Measurements from ENCODE around the gene SHISAL2A.

SHISAL2A gene

DNA sequence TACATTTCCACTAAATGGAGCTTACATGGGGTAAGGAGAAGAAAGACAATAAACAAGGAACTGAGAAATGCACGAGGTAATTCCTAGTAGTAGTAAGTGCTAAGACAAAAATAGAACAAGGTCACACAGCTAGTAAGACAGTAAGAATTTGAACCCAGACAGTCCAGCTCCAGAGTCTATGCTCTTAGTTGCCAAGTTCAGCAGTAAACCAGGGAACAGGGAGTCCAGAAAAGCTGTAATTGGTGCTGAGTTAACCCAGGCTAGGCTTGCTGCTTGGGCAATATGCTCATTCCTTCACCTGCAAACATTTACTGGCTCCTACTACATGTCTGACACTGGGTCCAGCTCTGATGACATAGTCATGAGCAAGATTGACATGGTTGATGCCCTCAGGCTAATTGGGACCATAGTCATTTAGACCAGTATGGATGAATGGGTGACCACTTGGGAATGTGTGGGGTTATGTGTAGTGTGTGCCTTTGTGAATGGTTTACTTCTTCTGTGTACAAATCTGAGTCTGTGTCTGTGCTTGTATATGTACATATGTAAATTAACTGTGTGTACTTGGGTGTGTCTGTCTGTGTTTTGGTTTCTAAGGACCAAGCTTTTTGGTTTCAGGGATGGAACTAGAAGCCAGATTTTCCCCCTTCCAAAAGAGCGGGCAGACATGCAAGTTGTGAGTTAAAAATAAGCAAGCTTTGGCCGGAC is 28.8 kb upstream of the SHISAL2A start:
- TF ChIP-seq Cebpa-rat (IDR thresholded peaks at IDR 0.05), result no peak
- H3K4me1 ChIP-seq, result peaks cover 32 to 48% (median 44%) of the 10 kb centered on the region in 10 experiments
- peak overlapping the region; percentile 3 to 99 (median 97); a peak in 18 of 22 replicates for H3K9ac ChIP-seq
- peak overlapping the region; percentile 82 to 97 (median 89) for H3K4me2 ChIP-seq
- H3K27me3 ChIP-seq, result no peaks in the 10 kb centered on the region
- H3K4me3 ChIP-seq, result peak overlapping the region in 9 of 10 experiments; percentile 1 to 86 (median 81); a peak in 14 of 20 replicates
- peak overlapping the region in 8 of 11 experiments; percentile 95 to 98 (median 97); a peak in 14 of 22 replicates for H3K27ac ChIP-seq
- H3K36me3 ChIP-seq, result peaks cover 27 to 56% (median 48%) of the 10 kb centered on the region in 11 experiments
- H3K9me3 ChIP-seq (replicated peaks in 1 of 11), result peaks cover 0 to 5% (median 0%) of the 10 kb centered on the region in 11 experiments; a peak in 2 of 22 replicates
- H4K20me1 ChIP-seq, result peaks cover 0 to 41% (median 10%) of the 10 kb centered on the region in 11 experiments; a peak in 9 of 22 replicates

DNA sequence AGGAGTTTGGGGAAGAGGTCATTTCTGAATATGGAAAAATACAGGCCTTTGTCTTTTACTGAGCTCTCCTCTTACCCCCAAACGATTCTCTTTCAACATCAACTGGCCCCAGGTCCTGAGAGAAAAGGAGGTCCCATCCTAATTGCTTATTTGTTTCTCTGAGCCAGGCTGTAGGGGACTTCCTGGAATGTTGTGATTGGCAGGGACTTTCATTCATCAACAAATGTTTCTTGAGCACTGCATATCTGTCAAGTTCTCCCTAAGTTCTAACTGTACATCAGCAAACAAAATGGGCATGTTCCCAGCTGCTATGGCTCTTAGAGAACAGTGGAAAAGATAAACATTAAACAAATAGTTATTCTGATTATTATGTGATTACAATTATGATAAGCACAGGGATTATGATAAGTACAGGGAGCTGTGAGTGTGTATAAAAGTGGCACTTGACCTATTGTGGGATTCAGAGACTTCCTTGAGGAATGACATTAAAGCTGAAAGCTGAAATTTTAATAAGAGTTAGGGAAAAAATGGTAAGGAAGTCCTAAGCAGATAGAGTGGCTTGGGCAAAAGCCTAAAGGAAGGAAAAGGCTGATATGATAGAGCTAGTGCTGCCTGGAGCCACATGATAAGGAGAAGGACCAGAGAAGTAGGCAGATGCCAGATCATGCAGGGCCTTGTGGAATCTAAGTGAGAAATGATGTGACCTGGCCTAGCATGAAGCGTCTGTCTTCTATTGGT is 19.2 kb upstream of the SHISAL2A start:
- Histone ChIP-seq H3K9me3 (replicated peaks in 1 of 11) (no peaks in the 10 kb centered on the region; a peak in 1 of 22 replicates), H3K4me2 (no peak overlapping the region), H3K9ac (no peak overlapping the region), H3K4me1 (no peaks in the 10 kb centered on the region), H3K27me3 (no peaks in the 10 kb centered on the region), H3K27ac (no peak overlapping the region), H3K4me3 (no peak overlapping the region), H3K36me3 (peaks cover 9 to 94% (median 77%) of the 10 kb centered on the region in 11 experiments), H4K20me1 (peaks cover 0 to 6% (median 0%) of the 10 kb centered on the region in 11 experiments; a peak in 1 of 22 replicates)
- TF ChIP-seq Cebpa-rat (IDR thresholded peaks at IDR 0.05), result no peak

DNA sequence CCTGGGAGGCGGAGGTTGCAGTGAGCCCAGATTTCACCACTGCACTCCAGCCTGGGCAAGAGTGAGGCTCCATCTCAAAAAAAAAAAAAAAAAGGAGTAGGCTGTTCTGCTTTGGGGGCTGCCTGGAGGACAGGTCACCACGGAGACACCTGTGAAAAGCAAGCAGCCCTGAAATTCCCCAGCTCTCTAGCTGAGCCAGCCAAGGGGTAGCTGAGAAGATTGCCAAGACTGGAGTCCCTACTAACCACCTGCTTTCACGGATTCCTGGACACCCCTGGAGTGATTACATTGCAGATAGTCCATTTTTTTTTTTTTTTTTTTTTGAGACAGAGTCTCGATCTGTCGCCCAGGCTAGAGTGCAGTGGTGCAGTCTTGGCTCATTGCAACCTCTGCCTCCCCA is 18.3 kb upstream of the SHISAL2A start:
- Histone ChIP-seq H3K4me3 (no peak overlapping the region), H3K4me1 (no peaks in the 10 kb centered on the region), H3K4me2 (no peak overlapping the region), H4K20me1 (peaks cover 0 to 6% (median 0%) of the 10 kb centered on the region in 11 experiments; a peak in 1 of 22 replicates), H3K27me3 (no peaks in the 10 kb centered on the region), H3K36me3 (peaks cover 7 to 92% (median 77%) of the 10 kb centered on the region in 11 experiments; a peak in 20 of 22 replicates), H3K27ac (no peak overlapping the region), H3K9me3 (replicated peaks in 1 of 11) (peaks cover 0 to 5% (median 0%) of the 10 kb centered on the region in 11 experiments; a peak in 7 of 22 replicates), H3K9ac (no peak overlapping the region)
- no peak for TF ChIP-seq Cebpa-rat (IDR thresholded peaks at IDR 0.05)

DNA sequence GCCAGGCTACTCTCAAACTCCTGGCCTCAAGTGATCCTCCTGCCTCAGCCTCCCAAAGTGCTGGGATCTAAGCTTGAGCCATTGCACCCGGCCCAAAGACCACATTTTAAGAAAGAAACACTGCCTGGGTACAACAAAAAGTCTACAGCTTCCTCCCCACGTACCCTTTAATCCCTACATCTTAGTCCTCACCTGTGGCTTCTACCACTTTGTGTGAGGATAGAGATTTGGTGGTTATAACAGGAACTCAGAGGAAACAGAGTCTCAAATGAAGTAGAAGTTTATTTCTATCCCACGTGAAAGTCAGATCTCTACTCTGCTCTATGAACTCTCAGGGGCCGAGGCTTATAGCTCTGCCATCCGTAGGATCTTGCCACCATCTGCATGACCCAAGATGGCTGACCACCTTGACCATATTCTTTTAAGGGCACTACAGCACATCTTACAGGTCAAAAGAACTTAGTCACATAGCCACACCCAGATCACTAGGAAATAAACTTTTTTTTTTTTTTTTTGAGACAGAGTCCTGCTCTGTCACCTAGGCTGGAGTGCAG is 17.4 kb upstream of the SHISAL2A start:
- TF ChIP-seq Cebpa-rat (IDR thresholded peaks at IDR 0.05), result no peak
- peaks cover 0 to 6% (median 0%) of the 10 kb centered on the region in 11 experiments; a peak in 1 of 22 replicates for H4K20me1 ChIP-seq
- no peak overlapping the region for H3K4me2 ChIP-seq
- no peaks in the 10 kb centered on the region for H3K4me1 ChIP-seq
- peaks cover 3 to 92% (median 77%) of the 10 kb centered on the region in 11 experiments; a peak in 20 of 22 replicates for H3K36me3 ChIP-seq
- no peak overlapping the region for H3K4me3 ChIP-seq
- H3K27ac ChIP-seq, result no peak overlapping the region
- no peak overlapping the region for H3K9ac ChIP-seq
- no peaks in the 10 kb centered on the region for H3K27me3 ChIP-seq
- peaks cover 0 to 13% (median 8%) of the 10 kb centered on the region in 11 experiments; a peak in 20 of 22 replicates for H3K9me3 ChIP-seq (replicated peaks in 1 of 11)

DNA sequence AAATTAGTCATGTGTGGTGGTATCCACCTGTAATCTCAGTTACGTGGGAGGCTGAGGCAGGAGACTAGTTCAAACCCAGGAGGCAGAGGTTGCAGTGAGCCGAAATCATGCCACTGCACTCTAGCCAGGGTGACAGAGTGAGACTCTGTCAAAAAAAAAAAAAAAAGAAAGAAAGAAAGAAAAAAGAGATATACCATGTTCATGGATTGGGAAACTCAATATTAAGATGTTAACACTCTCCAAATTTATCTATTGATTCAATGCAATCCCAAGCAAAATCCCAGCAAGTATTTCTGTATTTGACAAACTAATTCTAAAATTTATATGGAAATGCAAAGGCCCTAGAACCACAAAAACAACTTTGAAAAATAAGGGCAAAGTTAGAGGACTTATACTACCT is 11.0 kb upstream of the SHISAL2A start:
- no peaks in the 10 kb centered on the region for H3K27me3 ChIP-seq
- peaks cover 8 to 80% (median 65%) of the 10 kb centered on the region in 11 experiments; a peak in 21 of 22 replicates for H3K36me3 ChIP-seq
- TF ChIP-seq Cebpa-rat (IDR thresholded peaks at IDR 0.05), result no peak
- no peaks in the 10 kb centered on the region for H4K20me1 ChIP-seq
- H3K4me2 ChIP-seq, result no peak overlapping the region
- no peak overlapping the region for H3K4me3 ChIP-seq
- H3K27ac ChIP-seq, result no peak overlapping the region
- H3K9me3 ChIP-seq (replicated peaks in 1 of 11), result peaks cover 21 to 53% (median 46%) of the 10 kb centered on the region in 11 experiments
- no peak overlapping the region for H3K9ac ChIP-seq
- peaks cover 0 to 18% (median 5%) of the 10 kb centered on the region in 10 experiments; a peak in 13 of 20 replicates for H3K4me1 ChIP-seq

DNA sequence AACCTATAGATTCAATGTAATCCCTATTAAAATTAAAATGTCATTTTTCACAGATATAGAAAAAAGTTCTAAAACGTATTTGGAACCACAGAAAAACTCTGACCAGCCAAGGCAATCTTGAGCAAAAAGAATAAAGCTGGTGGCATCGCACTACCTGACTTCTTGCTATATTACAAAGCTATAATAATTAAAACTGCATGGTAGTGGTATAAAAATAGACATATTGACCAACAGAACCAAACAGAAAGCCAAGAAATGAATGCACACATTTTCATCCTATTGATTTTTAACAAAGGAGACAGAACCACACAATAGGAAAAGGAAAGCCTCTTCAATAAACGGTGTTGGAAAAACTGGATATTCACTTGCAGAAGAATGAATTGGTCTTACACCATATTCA is 9.2 kb upstream of the SHISAL2A start:
- H3K9me3 ChIP-seq (replicated peaks in 1 of 11), result peaks cover 21 to 53% (median 46%) of the 10 kb centered on the region in 11 experiments
- peaks cover 5 to 61% (median 48%) of the 10 kb centered on the region in 11 experiments; a peak in 21 of 22 replicates for H3K36me3 ChIP-seq
- peaks cover under 1 to 36% (median 23%) of the 10 kb centered on the region in 10 experiments; a peak in 17 of 20 replicates for H3K4me1 ChIP-seq
- H3K4me2 ChIP-seq, result no peak overlapping the region
- no peak overlapping the region for H3K4me3 ChIP-seq
- H3K27me3 ChIP-seq, result no peaks in the 10 kb centered on the region
- H4K20me1 ChIP-seq, result no peaks in the 10 kb centered on the region
- H3K27ac ChIP-seq, result no peak overlapping the region
- no peak for TF ChIP-seq Cebpa-rat (IDR thresholded peaks at IDR 0.05)
- H3K9ac ChIP-seq, result no peak overlapping the region

DNA sequence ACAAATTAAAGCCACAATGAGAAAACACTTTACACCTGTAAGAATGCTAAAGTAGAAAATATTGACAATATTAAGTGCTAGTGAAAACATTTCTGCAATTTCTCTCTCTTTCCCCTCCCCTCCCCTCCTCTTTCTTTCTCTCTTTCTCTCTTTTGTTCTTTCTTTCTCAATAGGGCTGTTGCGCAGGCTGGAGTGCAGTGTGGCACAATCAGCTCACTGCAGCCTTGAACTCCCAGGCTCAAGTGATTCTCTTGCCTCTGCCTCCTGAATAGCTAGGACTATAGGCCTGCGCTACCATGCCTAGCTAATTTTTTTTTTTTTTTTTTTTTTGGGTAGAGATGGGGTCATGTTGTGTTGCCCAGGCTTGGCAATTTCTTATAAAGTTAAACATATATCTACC is 5.9 kb upstream of the SHISAL2A start:
- peak overlapping the region in 1 of 11 experiments; percentile 34; a peak in 1 of 22 replicates for H3K27ac ChIP-seq
- no peak for TF ChIP-seq Cebpa-rat (IDR thresholded peaks at IDR 0.05)

DNA sequence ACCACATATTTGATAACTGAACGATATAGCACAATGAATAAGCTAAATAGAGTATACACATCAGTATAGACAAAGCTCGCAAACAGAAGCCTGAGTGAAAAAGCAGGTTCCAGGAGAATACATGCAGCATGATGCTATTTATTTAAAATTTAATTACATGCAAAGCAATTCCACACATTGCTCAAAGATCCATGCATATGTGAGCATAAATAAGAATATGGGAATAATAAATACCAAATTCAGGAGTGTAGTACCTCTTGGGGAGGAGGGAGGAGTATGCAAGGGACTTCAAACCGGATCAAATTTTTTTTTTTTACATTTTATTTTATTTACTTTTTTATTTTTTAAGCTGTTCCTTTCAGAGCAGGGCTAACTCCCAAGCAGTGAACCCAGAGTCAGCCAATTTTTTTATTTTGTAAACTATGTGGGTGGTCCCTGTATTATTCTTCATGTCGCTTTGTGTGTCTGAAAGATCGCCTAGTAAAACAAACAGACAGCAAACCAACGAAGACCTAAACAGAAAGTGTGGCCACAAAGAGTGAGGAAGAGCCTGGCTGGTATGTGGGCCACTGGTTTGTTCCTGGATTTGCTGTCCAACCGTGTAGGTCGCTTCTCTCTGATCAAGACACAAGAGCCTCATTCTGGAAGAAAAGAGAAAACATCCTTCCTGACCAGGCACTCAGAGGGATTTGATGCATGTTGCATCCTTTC is 4.2 kb upstream of the SHISAL2A start:
- Histone ChIP-seq H3K36me3 (peaks cover 0 to 13% (median 6%) of the 10 kb centered on the region in 11 experiments; a peak in 12 of 22 replicates), H3K9ac (peak overlapping the region in 6 of 11 experiments; percentile 1 to 45 (median 26); a peak in 7 of 22 replicates), H3K4me1 (peaks cover 30 to 82% (median 68%) of the 10 kb centered on the region in 10 experiments), H3K4me3 (no peak overlapping the region; a peak in 1 of 20 replicates), H3K4me2 (peak overlapping the region; percentile 22 to 87 (median 65)), H3K9me3 (replicated peaks in 1 of 11) (peaks cover 0 to 7% (median 6%) of the 10 kb centered on the region in 11 experiments; a peak in 16 of 22 replicates), H3K27ac (peak overlapping the region in 7 of 11 experiments; percentile 7 to 55 (median 28); a peak in 12 of 22 replicates), H4K20me1 (no peaks in the 10 kb centered on the region), H3K27me3 (peaks cover 0 to 21% (median 0%) of the 10 kb centered on the region in 11 experiments; a peak in 5 of 22 replicates)
- no peak for TF ChIP-seq Cebpa-rat (IDR thresholded peaks at IDR 0.05)

More for the DNA sequence above, 5.9 kb upstream of the SHISAL2A start:
- H3K9me3 ChIP-seq (replicated peaks in 1 of 11), result peaks cover 9 to 25% (median 23%) of the 10 kb centered on the region in 11 experiments
- no peak overlapping the region for H3K4me3 ChIP-seq
- H3K4me1 ChIP-seq, result peaks cover 16 to 67% (median 53%) of the 10 kb centered on the region in 10 experiments
- peaks cover 5 to 30% (median 19%) of the 10 kb centered on the region in 11 experiments; a peak in 19 of 22 replicates for H3K36me3 ChIP-seq
- H4K20me1 ChIP-seq, result no peaks in the 10 kb centered on the region
- peaks cover 0 to 4% (median 0%) of the 10 kb centered on the region in 11 experiments; a peak in 3 of 22 replicates for H3K27me3 ChIP-seq
- peak overlapping the region in 8 of 11 experiments; percentile 11 to 87 (median 27); a peak in 10 of 22 replicates for H3K4me2 ChIP-seq
- 0 out of 22 replicates have a peak overlapping the region, but pooled peaks of 1 of the 11 experiments have one; percentile 8 for H3K9ac ChIP-seq
